ENCODE results near the gene NKAPL. TPM values are rescaled to one million over a fixed set of nuclear protein-coding genes. Genes with fewer than 3 reads are reported as not detected.
"Not testable (repeated sequence)": the region's sequence is repeated elsewhere in the genome, so short reads cannot be mapped to it uniquely, and the experiment has no call there.

Gene NKAPL
- total RNA-seq, 1 donor from 2014 or later: 3.1 TPM

DNA sequence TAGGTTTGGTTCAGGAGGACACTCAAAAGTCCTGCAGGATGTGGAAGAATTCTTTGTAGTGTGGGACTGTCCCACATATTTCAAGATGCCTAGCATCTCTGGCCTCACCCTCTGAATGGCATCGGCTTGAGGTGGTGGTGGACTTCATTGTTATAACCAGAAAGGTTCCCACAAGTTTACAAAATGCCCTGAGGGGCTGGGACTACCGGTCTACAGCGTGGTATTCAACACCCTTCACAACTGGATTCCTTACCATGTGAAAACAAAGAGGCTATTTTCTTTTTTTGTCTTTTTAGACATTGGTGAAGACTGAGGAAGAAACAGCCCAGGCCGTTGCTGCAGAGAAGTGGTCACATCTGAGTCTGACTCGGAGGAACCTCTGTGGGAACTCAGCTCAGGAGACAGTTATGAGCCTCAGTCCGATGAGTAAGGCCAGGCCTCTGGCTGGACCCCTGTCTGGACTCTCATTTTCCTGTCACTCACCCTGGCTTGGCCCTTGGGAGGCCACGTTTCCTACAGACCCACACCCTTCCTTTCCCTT lies 37.5 kb downstream of the NKAPL start:
- DNase-seq (ENCODE audit: low spot score): no peak

DNA sequence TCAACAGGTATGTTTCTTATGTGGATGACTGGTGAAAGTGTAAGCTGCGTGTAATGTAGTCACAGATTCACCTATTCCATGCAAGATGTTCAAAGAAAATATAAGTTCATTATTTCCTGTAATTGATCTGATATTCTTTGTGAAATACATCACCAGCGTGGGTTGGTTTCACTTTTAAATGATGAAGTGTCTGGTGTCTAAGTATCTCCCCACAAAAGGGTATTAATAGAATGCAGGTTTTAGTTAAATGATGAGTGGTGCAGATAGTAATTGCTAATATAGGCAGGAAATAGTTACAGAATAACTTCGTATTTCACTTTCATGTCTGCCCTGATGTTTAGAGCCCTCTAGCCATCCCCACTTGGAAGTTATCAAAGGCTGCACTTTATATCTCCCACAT lies 44.5 kb downstream of the NKAPL start:
- no peak for DNase-seq (ENCODE audit: low spot score)

DNA sequence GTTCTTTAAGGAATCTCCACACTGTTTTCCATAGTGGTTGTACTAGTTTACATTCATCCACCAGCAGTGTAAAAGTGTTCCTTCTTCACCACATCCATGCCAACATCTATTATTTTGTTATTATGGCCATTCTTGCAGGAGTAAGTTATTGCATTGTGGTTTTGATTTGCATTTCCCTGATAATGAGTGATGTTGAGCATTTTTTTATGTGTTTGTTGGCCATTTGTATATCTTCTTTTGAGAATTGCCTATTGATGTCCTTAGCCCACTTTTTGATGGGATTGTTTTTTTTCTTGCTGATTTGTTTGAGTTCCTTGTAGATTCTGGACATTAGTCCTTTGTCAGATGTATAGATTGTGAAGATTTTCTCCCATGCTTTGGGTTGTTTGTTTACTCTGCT lies 47.3 kb downstream of the NKAPL start:
- not testable (repeated sequence) for DNase-seq (ENCODE audit: low spot score)

Other genes with a start within 250 kb of the NKAPL start
- gene ZNF165, start 178.7 kb upstream of the NKAPL start, total RNA-seq: 0.19 TPM
- 3.4 TPM for gene ZSCAN16, start 134.7 kb upstream of the NKAPL start, total RNA-seq
- 15.1 TPM for gene ZKSCAN8, start 117.4 kb upstream of the NKAPL start, total RNA-seq
- gene ZSCAN9, start 34.0 kb upstream of the NKAPL start, total RNA-seq: 6.4 TPM
- gene ZKSCAN4, start 7.0 kb upstream of the NKAPL start, total RNA-seq: 2.7 TPM
- 5.9 TPM for gene ZSCAN26, start 7.8 kb downstream of the NKAPL start, total RNA-seq
- gene PGBD1, start 22.3 kb downstream of the NKAPL start, total RNA-seq: 4.0 TPM
- 5.8 TPM for gene ZSCAN31, start 76.9 kb downstream of the NKAPL start, total RNA-seq
- 3.0 TPM for gene ZKSCAN3, start 90.7 kb downstream of the NKAPL start, total RNA-seq
- 3.5 TPM for gene ZSCAN12, start 140.4 kb downstream of the NKAPL start, total RNA-seq
- 1.5 TPM for gene ZSCAN23, start 184.2 kb downstream of the NKAPL start, total RNA-seq

Measured in mesenteric fat pad (tissue), 1 donor.